Germinal center (tissue), 1 donor: Measurements from ENCODE around the gene BRD4.

Experiments
- DNase-seq: peaks from one replicate; pipeline ENCODE4 v3.0.0; 2012; ENCODE audit warnings: mixed read lengths, low spot score

The BRD4 gene

GRCh38 chr19:15194938-15195337, 137.4 kb downstream of the BRD4 start:
- DNase-seq, result no peak

GRCh38 chr19:15191982-15192381, 140.4 kb downstream of the BRD4 start:
- no peak for DNase-seq

GRCh38 chr19:15191514-15191913, 140.8 kb downstream of the BRD4 start:
- DNase-seq, result no peak

- no peak for DNase-seq
These were observed 143.5 kb downstream of the BRD4 start for GRCh38 chr19:15188851-15189250.

GRCh38 chr19:15187026-15188007, 145.0 kb downstream of the BRD4 start:
- DNase-seq, result no peak
